Measurements from ENCODE around the gene C2orf78.
"Not testable (repeated sequence)": the region's sequence is repeated elsewhere in the genome, so short reads cannot be mapped to it uniquely, and the experiment has no call there.

The C2orf78 gene

DNA sequence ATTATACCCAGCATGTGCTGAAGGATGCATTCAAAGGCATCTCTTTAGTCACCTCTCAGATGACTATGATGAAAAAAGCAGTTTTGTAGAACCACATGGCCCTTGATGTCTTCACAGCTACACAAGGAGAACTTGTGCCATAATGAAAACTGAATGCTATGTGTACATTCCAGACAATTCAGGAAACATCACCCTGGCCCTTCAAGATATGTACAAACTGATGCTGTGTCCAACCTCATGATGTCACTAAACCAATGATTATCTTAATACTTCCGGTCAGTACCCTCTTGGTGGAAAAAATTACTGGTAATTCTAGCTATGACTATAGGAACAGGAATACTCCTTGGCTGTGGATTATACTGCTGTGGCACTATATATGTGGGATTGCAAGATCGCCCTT lies 24.1 kb upstream of the C2orf78 start:
- Histone ChIP-seq H3K4me1 (ENCODE audit: insufficient read depth, low read length) (no peaks in the 10 kb centered on the region), H3K9me3 (ENCODE audit: insufficient read depth, low read depth, low read length) (0 out of 2 replicates have a peak, but pooled peaks cover 4% of the 10 kb centered on the region), H3K4me3 (ENCODE audit: low read length) (no peak overlapping the region), H3K27ac (ENCODE audit: low read depth, low read length) (no peak overlapping the region), H3K9ac (ENCODE audit: low read depth, low read length) (no peak overlapping the region), H3K27me3 (ENCODE audit: insufficient read depth, low read length) (no peaks in the 10 kb centered on the region), H3K36me3 (ENCODE audit: insufficient read depth, low read length) (peaks cover 80% of the 10 kb centered on the region)
- 100% methylated on average over 2 of the region's 2 CpGs for WGBS

GRCh38 chr2:73762571-73762970 lies 21.4 kb upstream of the C2orf78 start:
- peaks cover 86% of the 10 kb centered on the region for H3K36me3 ChIP-seq (ENCODE audit: insufficient read depth, low read length)
- H3K9ac ChIP-seq (ENCODE audit: low read depth, low read length), result no peak overlapping the region
- no peaks in the 10 kb centered on the region for H3K27me3 ChIP-seq (ENCODE audit: insufficient read depth, low read length)
- WGBS, result no CpG with 5 or more reads among the region's 1 CpG
- H3K9me3 ChIP-seq (ENCODE audit: insufficient read depth, low read depth, low read length), result no peaks in the 10 kb centered on the region
- H3K4me1 ChIP-seq (ENCODE audit: insufficient read depth, low read length), result no peaks in the 10 kb centered on the region
- no peak overlapping the region for H3K4me3 ChIP-seq (ENCODE audit: low read length)
- H3K27ac ChIP-seq (ENCODE audit: low read depth, low read length), result no peak overlapping the region

GRCh38 chr2:73764945-73765344 lies 19.0 kb upstream of the C2orf78 start:
- peaks cover 91% of the 10 kb centered on the region for H3K36me3 ChIP-seq (ENCODE audit: insufficient read depth, low read length)
- no peaks in the 10 kb centered on the region for H3K9me3 ChIP-seq (ENCODE audit: insufficient read depth, low read depth, low read length)
- no peak overlapping the region for H3K27ac ChIP-seq (ENCODE audit: low read depth, low read length)
- H3K27me3 ChIP-seq (ENCODE audit: insufficient read depth, low read length), result no peaks in the 10 kb centered on the region
- no peak overlapping the region for H3K4me3 ChIP-seq (ENCODE audit: low read length)
- no peaks in the 10 kb centered on the region for H3K4me1 ChIP-seq (ENCODE audit: insufficient read depth, low read length)
- no peak overlapping the region for H3K9ac ChIP-seq (ENCODE audit: low read depth, low read length)
- WGBS, result 92% methylated on average over 1 of the region's 1 CpG

DNA sequence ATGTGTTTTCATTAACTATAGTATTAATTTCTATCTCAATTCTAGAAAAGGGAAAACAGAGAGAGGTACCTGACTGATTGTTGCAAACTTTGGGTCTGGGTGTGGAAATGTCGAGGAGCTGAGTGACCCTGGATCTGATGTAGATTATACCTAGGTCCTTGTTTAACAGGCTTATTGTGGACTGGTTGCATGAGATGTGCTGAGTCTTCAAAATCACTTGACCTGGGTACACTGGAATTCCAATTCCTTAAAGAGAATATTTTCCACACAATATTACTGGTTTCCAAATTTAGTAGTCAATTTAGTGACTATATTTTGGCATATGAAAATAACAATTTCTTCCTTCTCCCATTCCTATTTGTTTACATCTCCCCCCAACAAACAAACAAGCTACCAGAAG lies 17.6 kb upstream of the C2orf78 start:
- H3K9ac ChIP-seq (ENCODE audit: low read depth, low read length), result no peak overlapping the region
- H3K9me3 ChIP-seq (ENCODE audit: insufficient read depth, low read depth, low read length), result no peaks in the 10 kb centered on the region
- no peaks in the 10 kb centered on the region for H3K27me3 ChIP-seq (ENCODE audit: insufficient read depth, low read length)
- H3K27ac ChIP-seq (ENCODE audit: low read depth, low read length), result no peak overlapping the region
- H3K36me3 ChIP-seq (ENCODE audit: insufficient read depth, low read length), result peaks cover 81% of the 10 kb centered on the region
- H3K4me3 ChIP-seq (ENCODE audit: low read length), result no peak overlapping the region
- H3K4me1 ChIP-seq (ENCODE audit: insufficient read depth, low read length), result no peaks in the 10 kb centered on the region
- 94% methylated on average over 1 of the region's 1 CpG for WGBS

GRCh38 chr2:73766994-73767393 lies 17.0 kb upstream of the C2orf78 start:
- H3K9me3 ChIP-seq (ENCODE audit: insufficient read depth, low read depth, low read length), result no peaks in the 10 kb centered on the region
- no peaks in the 10 kb centered on the region for H3K27me3 ChIP-seq (ENCODE audit: insufficient read depth, low read length)
- 95% methylated on average over 4 of the region's 4 CpGs for WGBS
- no peak overlapping the region for H3K27ac ChIP-seq (ENCODE audit: low read depth, low read length)
- H3K4me1 ChIP-seq (ENCODE audit: insufficient read depth, low read length), result no peaks in the 10 kb centered on the region
- peaks cover 75% of the 10 kb centered on the region for H3K36me3 ChIP-seq (ENCODE audit: insufficient read depth, low read length)
- H3K9ac ChIP-seq (ENCODE audit: low read depth, low read length), result no peak overlapping the region
- H3K4me3 ChIP-seq (ENCODE audit: low read length), result no peak overlapping the region

DNA sequence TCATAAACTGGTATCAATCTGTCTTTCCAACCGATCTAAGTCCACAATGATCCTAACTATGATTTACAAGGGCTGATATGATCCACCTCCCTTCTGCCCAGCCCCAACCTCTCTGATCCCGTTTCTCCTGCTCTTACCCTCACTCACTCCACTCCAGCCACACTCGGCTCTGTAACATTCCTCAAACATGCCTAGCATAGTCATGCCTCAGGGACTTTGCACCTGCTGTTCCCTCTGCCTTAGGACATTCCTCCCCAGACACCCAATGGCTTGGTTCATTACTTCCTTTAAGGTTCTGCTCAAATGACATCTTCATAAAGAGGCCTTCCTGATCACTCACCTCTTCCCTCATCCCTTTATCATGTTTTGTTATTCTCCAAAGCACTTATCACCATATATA lies 13.3 kb upstream of the C2orf78 start:
- H3K36me3 ChIP-seq (ENCODE audit: insufficient read depth, low read length), result peaks cover 73% of the 10 kb centered on the region
- H3K4me3 ChIP-seq (ENCODE audit: low read length), result no peak overlapping the region
- H3K4me1 ChIP-seq (ENCODE audit: insufficient read depth, low read length), result no peaks in the 10 kb centered on the region
- H3K27me3 ChIP-seq (ENCODE audit: insufficient read depth, low read length), result no peaks in the 10 kb centered on the region
- H3K27ac ChIP-seq (ENCODE audit: low read depth, low read length), result no peak overlapping the region
- 91% methylated on average over 3 of the region's 3 CpGs for WGBS
- no peaks in the 10 kb centered on the region for H3K9me3 ChIP-seq (ENCODE audit: insufficient read depth, low read depth, low read length)
- no peak overlapping the region for H3K9ac ChIP-seq (ENCODE audit: low read depth, low read length)

- Histone ChIP-seq H3K27ac (ENCODE audit: low read depth, low read length) (no peak overlapping the region), H3K9me3 (ENCODE audit: insufficient read depth, low read depth, low read length) (no peaks in the 10 kb centered on the region), H3K4me3 (ENCODE audit: low read length) (no peak overlapping the region), H3K27me3 (ENCODE audit: insufficient read depth, low read length) (no peaks in the 10 kb centered on the region), H3K4me1 (ENCODE audit: insufficient read depth, low read length) (no peaks in the 10 kb centered on the region), H3K9ac (ENCODE audit: low read depth, low read length) (no peak overlapping the region), H3K36me3 (ENCODE audit: insufficient read depth, low read length) (peaks cover 76% of the 10 kb centered on the region)
These were observed 11.2 kb upstream of the C2orf78 start for GRCh38 chr2:73772819-73773218.

GRCh38 chr2:73776381-73776780 lies 7.6 kb upstream of the C2orf78 start:
- H3K9me3 ChIP-seq (ENCODE audit: insufficient read depth, low read depth, low read length), result no peaks in the 10 kb centered on the region

DNA sequence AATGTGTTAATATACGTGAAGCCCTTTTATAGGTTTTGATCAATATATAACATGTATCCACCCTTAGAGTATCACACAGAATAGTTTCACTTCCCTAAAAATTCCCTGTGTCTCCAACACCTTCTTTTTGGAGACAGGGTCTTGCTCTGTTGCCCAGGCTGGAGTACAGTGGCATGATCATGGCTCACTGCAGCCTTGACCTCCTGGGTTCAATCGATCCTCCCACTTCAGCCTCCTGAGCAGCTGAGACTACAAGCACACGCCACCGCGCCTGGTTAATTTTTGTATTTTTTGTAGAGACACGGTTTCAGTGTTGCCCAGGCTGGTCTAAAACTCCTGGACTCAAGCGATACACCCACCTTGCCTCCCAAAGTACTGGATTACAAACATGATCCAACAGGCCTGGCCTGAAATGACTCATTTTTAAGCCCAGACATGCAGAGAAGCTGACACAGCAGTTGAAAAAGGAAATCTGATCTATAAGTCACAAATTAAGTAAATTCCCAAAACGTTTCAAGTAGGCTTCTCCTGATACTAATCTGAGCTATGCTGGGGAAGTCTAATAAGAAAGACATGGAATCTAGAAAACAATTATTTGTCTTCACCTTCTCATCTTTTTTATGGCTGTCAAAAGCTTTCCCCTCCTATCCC lies 7.0 kb upstream of the C2orf78 start:
- H3K4me3 ChIP-seq (ENCODE audit: low read length), result no peak overlapping the region
- no peak overlapping the region for H3K27ac ChIP-seq (ENCODE audit: low read depth, low read length)
- peaks cover 53% of the 10 kb centered on the region for H3K36me3 ChIP-seq (ENCODE audit: insufficient read depth, low read length)
- no peaks in the 10 kb centered on the region for H3K4me1 ChIP-seq (ENCODE audit: insufficient read depth, low read length)
- 98% methylated on average over 8 of the region's 8 CpGs for WGBS
- H3K9ac ChIP-seq (ENCODE audit: low read depth, low read length), result no peak overlapping the region
- H3K9me3 ChIP-seq (ENCODE audit: insufficient read depth, low read depth, low read length), result no peaks in the 10 kb centered on the region
- H3K27me3 ChIP-seq (ENCODE audit: insufficient read depth, low read length), result no peaks in the 10 kb centered on the region

More at GRCh38 chr2:73776381-73776780, 7.6 kb upstream of the C2orf78 start:
- Histone ChIP-seq H3K27me3 (ENCODE audit: insufficient read depth, low read length) (no peaks in the 10 kb centered on the region), H3K9ac (ENCODE audit: low read depth, low read length) (no peak overlapping the region), H3K27ac (ENCODE audit: low read depth, low read length) (no peak overlapping the region), H3K36me3 (ENCODE audit: insufficient read depth, low read length) (peaks cover 53% of the 10 kb centered on the region), H3K4me1 (ENCODE audit: insufficient read depth, low read length) (no peaks in the 10 kb centered on the region), H3K4me3 (ENCODE audit: low read length) (no peak overlapping the region)
- WGBS, result 93% methylated on average over 3 of the region's 4 CpGs

DNA sequence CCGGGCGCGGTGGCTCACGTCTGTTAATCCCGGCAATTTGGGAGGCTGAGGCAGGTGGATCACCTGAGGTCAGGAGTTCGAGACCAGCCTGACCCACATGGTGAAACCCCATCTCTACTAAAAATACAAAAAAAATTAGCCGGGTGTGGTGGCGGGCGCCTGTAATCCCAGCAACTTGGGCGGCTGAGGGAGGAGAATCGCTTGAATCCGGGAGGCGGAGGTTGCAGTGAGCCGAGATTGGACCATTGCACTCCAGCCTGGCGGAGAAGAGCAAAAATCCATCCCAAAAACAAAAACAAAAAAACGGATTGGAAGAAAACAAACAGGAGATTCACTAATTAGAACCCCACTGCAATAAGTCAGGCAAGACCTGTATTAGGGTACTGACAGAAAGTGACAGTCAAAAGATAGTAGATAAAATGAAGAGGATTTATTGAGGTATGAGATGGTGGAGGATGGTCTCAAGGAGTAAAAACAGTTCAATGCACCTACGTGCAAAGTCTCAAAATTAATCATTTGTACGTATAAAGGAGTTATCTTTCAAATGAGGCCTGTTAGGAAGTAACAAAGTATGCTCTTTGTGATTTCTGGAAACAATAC lies 5.0 kb upstream of the C2orf78 start:
- not testable (repeated sequence) for H3K4me1 ChIP-seq (ENCODE audit: insufficient read depth, low read length); H3K27me3 ChIP-seq (ENCODE audit: insufficient read depth, low read length); H3K27ac ChIP-seq (ENCODE audit: low read depth, low read length); H3K9me3 ChIP-seq (ENCODE audit: insufficient read depth, low read depth, low read length)
- peaks cover 33% of the 10 kb centered on the region for H3K36me3 ChIP-seq (ENCODE audit: insufficient read depth, low read length)
- 82% methylated on average over 17 of the region's 18 CpGs for WGBS
- peak overlapping the region; percentile 83 for H3K9ac ChIP-seq (ENCODE audit: low read depth, low read length)
- H3K4me3 ChIP-seq (ENCODE audit: low read length), result peak overlapping the region; percentile 74

DNA sequence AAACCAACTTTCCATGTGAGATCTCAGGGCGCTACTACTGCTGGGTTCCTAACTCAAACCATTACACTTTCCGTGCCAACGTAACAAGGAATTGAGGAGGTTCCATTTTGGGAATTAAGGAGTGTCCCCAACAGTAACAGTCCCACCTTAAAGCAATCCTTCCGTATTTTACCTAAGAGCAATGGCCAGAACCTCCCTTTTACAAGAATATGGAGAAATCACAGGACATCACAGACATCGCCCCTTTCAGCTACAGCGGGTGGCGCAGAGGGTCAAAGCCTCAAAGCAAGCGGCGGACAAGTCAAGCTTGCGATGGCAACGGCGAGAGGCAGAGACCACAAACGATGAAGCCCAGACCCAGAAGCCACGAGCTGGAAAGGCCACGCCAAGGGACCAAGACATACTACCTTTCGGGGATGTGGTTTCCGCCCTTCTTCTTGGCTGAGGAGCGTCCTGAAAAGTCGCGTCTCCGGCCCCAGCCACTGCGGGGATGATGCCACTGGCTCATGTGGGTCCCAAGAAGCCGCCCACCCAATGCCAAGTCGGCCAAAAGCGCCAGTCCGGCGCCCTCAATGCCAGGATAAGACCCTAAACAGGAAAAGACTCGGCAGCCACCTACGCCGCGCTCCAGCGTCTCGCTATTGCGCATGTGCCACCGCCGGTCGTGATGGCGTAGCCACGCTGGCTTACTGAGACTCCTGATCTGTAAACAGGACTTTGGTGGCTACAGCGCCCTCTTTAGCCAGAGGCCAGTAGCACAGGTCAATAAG lies 4.3 kb upstream of the C2orf78 start, which contains the start of gene DUSP11:
DUSP11 (minus strand) TSS at position 637 of the 770 bp plus-strand sequence; CDS start at position 508, 129 bp downstream.
- H3K9ac ChIP-seq (ENCODE audit: low read depth, low read length), result peak within 1 kb of the TSS; percentile 83
- no peaks in the 10 kb centered on the region for H3K9me3 ChIP-seq (ENCODE audit: insufficient read depth, low read depth, low read length)
- H3K27ac ChIP-seq (ENCODE audit: low read depth, low read length), result peak within 1 kb of the TSS; percentile 48
- no peaks in the 10 kb centered on the region for H3K27me3 ChIP-seq (ENCODE audit: insufficient read depth, low read length)
- under 1% methylated on average over 40 of the region's 40 CpGs for WGBS
- H3K4me1 ChIP-seq (ENCODE audit: insufficient read depth, low read length), result no peaks in the 10 kb centered on the region
- H3K36me3 ChIP-seq (ENCODE audit: insufficient read depth, low read length), result peaks cover 26% of the 10 kb centered on the region
- H3K4me3 ChIP-seq (ENCODE audit: low read length), result peak within 1 kb of the TSS; percentile 74

Data from HUES64 (cell line).